RWPE2 (cell line): ENCODE measurements around the gene RTRAF.

ENCODE experiments used
- ATAC-seq: fragments of 200-7000 bp; cut with Tn5 transposase; 3 replicates; pipeline ENCODE4 v1.9.1; 2021; ENCODE audit warnings: low read depth
- DNase-seq: peaks from one replicate; pipeline ENCODE4 v3.0.0-alpha.2; 2020; ENCODE audit warnings: low spot score
- H3K27ac ChIP-seq: fragments of 450-650 bp; 2 replicates; pipeline ENCODE4 v1.5.1; 2017; ENCODE audit warnings: mild to moderate bottlenecking; ENCODE audit not compliant: poor library complexity, severe bottlenecking
- H3K27me3 ChIP-seq: fragments of 250-450 bp; sonication (Bioruptor Pico); 2 replicates; pipeline ENCODE4 v1.5.1; 2021; ENCODE audit warnings: mild to moderate bottlenecking, moderate library complexity; ENCODE audit not compliant: insufficient read depth, poor library complexity, severe bottlenecking
- H3K36me3 ChIP-seq: fragments of 250-450 bp; sonication (Bioruptor Pico); 2 replicates; pipeline ENCODE4 v1.5.1; 2020; ENCODE audit warnings: low read depth, mild to moderate bottlenecking, moderate library complexity
- H3K4me1 ChIP-seq: fragments of 250-450 bp; sonication (Bioruptor Pico); 2 replicates; pipeline ENCODE4 v1.5.1; 2021; ENCODE audit warnings: mild to moderate bottlenecking, moderate library complexity; ENCODE audit not compliant: insufficient read depth, poor library complexity, severe bottlenecking
- H3K4me3 ChIP-seq: fragments of 250-450 bp; sonication (Bioruptor Pico); 2 replicates; pipeline ENCODE4 v1.5.1; 2021; ENCODE audit warnings: mild to moderate bottlenecking, moderate library complexity; ENCODE audit not compliant: severe bottlenecking
- H3K9me3 ChIP-seq: fragments of 250-450 bp; sonication (Bioruptor Pico); 2 replicates; pipeline ENCODE4 v1.5.1; 2021; ENCODE audit warnings: mild to moderate bottlenecking, moderate library complexity; ENCODE audit not compliant: severe bottlenecking
- CTCF ChIP-seq: fragments of 450-650 bp; IDR thresholded peaks from one replicate; pipeline ENCODE4 v1.5.1; 2017; ENCODE audit warnings: mild to moderate bottlenecking, moderate library complexity; ENCODE audit not compliant: poor library complexity, severe bottlenecking

RTRAF gene

GRCh38 chr14:52005625-52006024 lies 16.3 kb downstream of the RTRAF start:
- H3K36me3 ChIP-seq = peaks cover 99% of the 10 kb centered on the region
- no peak for DNase-seq
- H3K9me3 ChIP-seq = no peaks in the 10 kb centered on the region
- no peaks in the 10 kb centered on the region for H3K27me3 ChIP-seq
- no peaks in the 10 kb centered on the region for H3K4me1 ChIP-seq
- ATAC-seq = no peak
- H3K27ac ChIP-seq = no peak overlapping the region
- no peak for TF ChIP-seq CTCF
- no peak overlapping the region for H3K4me3 ChIP-seq

DNA sequence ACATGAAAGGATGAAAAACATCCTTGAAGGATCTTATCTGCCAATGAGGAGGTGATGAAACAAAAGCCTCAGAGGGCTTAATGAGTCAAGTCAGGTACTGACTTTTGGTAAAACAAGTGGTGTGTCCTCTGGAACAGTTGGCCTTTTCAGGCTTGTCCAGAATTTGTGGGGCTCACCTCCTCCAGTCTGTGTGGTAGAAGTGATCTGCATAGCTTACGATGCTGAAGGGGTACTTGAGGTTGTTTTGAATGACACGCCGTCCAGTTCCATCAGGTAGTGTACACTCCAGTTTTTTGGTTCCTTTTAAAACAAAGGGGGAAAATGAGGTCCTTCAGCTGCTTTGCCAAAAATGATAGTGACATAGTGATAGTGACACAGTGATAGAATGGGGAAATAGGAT lies 17.0 kb downstream of the RTRAF start:
- Histone ChIP-seq H3K9me3 (no peaks in the 10 kb centered on the region), H3K27me3 (no peaks in the 10 kb centered on the region), H3K27ac (no peak overlapping the region), H3K4me3 (no peak overlapping the region), H3K4me1 (no peaks in the 10 kb centered on the region), H3K36me3 (peaks cover 99% of the 10 kb centered on the region)
- no peak for TF ChIP-seq CTCF
- ATAC-seq = no peak
- DNase-seq = no peak

- Histone ChIP-seq H3K27ac (no peak overlapping the region), H3K4me1 (no peaks in the 10 kb centered on the region), H3K36me3 (peaks cover 93% of the 10 kb centered on the region), H3K27me3 (no peaks in the 10 kb centered on the region), H3K4me3 (no peak overlapping the region), H3K9me3 (no peaks in the 10 kb centered on the region)
- DNase-seq = no peak
- no peak for TF ChIP-seq CTCF
- ATAC-seq = no peak
Measured at GRCh38 chr14:52007211-52007610, 17.9 kb downstream of the RTRAF start.

DNA sequence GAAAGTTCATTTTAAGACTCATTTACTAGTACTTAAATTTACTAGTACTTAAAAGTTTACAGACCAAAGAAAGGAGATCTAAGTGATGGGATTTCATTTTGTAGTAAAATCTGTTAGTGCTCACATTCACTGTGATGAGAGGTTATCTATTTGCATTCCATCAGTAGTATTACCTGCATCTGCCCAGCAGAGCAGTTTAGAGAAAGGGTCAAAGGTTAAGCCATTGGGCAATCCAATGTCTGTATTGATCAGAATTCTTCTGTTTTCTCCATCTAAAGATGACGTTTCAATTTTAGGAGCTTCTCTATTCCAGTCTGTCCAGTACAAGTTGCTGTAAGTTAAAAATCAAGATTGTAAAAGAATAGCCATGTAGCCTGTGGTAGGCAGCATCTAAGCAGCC lies 18.3 kb downstream of the RTRAF start:
- H3K4me3 ChIP-seq = no peak overlapping the region
- no peak for TF ChIP-seq CTCF
- H3K9me3 ChIP-seq = no peaks in the 10 kb centered on the region
- no peak for DNase-seq
- H3K27ac ChIP-seq = no peak overlapping the region
- no peak for ATAC-seq
- H3K4me1 ChIP-seq = no peaks in the 10 kb centered on the region
- H3K27me3 ChIP-seq = no peaks in the 10 kb centered on the region
- H3K36me3 ChIP-seq = peaks cover 89% of the 10 kb centered on the region

GRCh38 chr14:52008136-52008535 lies 18.8 kb downstream of the RTRAF start:
- H3K9me3 ChIP-seq = no peaks in the 10 kb centered on the region
- TF ChIP-seq CTCF = no peak
- ATAC-seq (no peak), DNase-seq (no peak)
- no peaks in the 10 kb centered on the region for H3K27me3 ChIP-seq
- no peaks in the 10 kb centered on the region for H3K4me1 ChIP-seq
- no peak overlapping the region for H3K4me3 ChIP-seq
- H3K27ac ChIP-seq = no peak overlapping the region
- H3K36me3 ChIP-seq = peaks cover 84% of the 10 kb centered on the region
